GM19463 (cell line): Measurements from ENCODE around the gene WDR62.
"Not testable (repeated sequence)": the region's sequence is repeated elsewhere in the genome, so short reads cannot be mapped to it uniquely, and the experiment has no call there.

ENCODE experiments used
- ATAC-seq: cut with Tn5 transposase; IDR thresholded peaks from one replicate; pipeline ENCODE4 v1.9.1; 2021; ENCODE audit warnings: mild to moderate bottlenecking, moderate library complexity; ENCODE audit not compliant: unreplicated experiment

WDR62 gene

GRCh38 chr19:36032251-36033104 is 22.2 kb upstream of the WDR62 start, which contains the start of gene CLIP3:
TSS of gene CLIP3 (minus strand) at chr19:36032873. CDS start at chr19:36032357, 516 bp downstream.
- ATAC-seq: no peak

- no peak for ATAC-seq
Observed at GRCh38 chr19:36040495-36040894, 14.2 kb upstream of the WDR62 start.

- not testable (repeated sequence) for ATAC-seq
Observed at GRCh38 chr19:36041092-36041491, 13.6 kb upstream of the WDR62 start.

- ATAC-seq: no peak
Observed at GRCh38 chr19:36041831-36042230, 12.9 kb upstream of the WDR62 start.

- no peak for ATAC-seq
Observed at GRCh38 chr19:36043952-36044351, 10.7 kb upstream of the WDR62 start.

GRCh38 chr19:36046443-36047050 is 8.2 kb upstream of the WDR62 start:
- ATAC-seq: no peak

GRCh38 chr19:36047835-36048234 is 6.9 kb upstream of the WDR62 start:
- no peak for ATAC-seq

- ATAC-seq: no peak
Observed at GRCh38 chr19:36049080-36049698, 5.5 kb upstream of the WDR62 start.

- ATAC-seq: no peak
Observed at GRCh38 chr19:36051236-36051635, 3.5 kb upstream of the WDR62 start.

- no peak for ATAC-seq
Observed at GRCh38 chr19:36051637-36052036, 3.1 kb upstream of the WDR62 start.

- peak; percentile 82 for ATAC-seq
Observed at GRCh38 chr19:36054119-36054732, 471 bp upstream of the WDR62 start, which contains the start of gene THAP8. TSS of gene THAP8 (minus strand) at chr19:36054285. CDS start at chr19:36054217, 68 bp downstream.

GRCh38 chr19:36058481-36059179 is 3.9 kb downstream of the WDR62 start:
- no peak for ATAC-seq

- ATAC-seq: no peak
Observed at GRCh38 chr19:36059180-36059910, 4.6 kb downstream of the WDR62 start.

- ATAC-seq: no peak
Observed at GRCh38 chr19:36060430-36060829, 5.7 kb downstream of the WDR62 start.

GRCh38 chr19:36061367-36061766 is 6.7 kb downstream of the WDR62 start:
- no peak for ATAC-seq

- ATAC-seq: no peak
Observed at GRCh38 chr19:36064826-36065225, 10.1 kb downstream of the WDR62 start.

GRCh38 chr19:36067681-36068080 is 13.0 kb downstream of the WDR62 start:
- ATAC-seq: no peak

GRCh38 chr19:36068810-36069499 is 14.3 kb downstream of the WDR62 start:
- not testable (repeated sequence) for ATAC-seq

GRCh38 chr19:36072081-36072480 is 17.4 kb downstream of the WDR62 start:
- no peak for ATAC-seq
